ENCODE data around the gene PAFAH2. TPM values are rescaled to one million over a fixed set of nuclear protein-coding genes. Genes with fewer than 3 reads are reported as not detected.

PAFAH2 gene
- total and polyA plus RNA-seq, 2 of the 13 experiments (the other 11 are each of a cell fraction or from before 2014, with no cell fraction given), result 6.9 to 9.4 TPM

DNA sequence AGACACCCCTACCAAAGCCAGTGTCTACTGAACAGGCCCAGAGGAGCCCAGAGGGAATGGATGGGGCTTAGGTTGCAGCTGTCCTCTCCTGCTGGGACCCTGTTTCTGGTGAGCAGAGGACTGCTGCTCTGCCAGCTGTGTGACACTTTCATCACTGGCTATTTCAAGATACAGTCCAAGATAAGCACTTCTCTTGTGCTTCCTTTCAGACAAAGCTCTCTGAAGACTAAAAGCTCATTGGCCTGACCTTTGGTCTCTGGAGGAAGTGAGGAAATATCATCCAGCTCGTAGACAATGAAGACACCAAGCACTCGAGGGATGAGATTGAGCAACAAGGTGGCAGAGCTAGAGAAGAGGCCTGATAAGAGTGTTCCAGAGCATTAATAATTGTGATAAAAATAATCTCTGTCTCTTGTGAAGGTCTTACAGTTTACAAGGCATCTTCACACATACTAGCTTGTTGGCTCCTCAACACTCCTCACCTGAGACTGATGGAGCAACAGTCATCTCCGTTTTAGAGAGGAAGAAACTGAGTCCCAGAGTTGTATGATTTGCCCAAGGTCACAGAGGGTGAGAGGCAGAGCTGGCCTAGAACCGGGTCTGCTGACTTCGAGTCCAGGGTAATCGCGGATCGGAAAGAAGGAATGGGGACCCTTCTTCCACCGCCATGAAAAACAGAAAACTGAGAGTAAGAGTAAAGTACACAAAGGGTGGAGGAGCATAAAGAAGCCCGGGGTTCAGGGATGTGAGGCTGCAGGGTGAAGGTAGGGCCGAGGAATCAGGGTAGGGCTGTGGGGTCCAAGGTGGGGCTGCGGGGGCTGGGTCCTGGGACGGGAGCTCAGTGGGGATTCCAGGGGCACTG lies 666 bp downstream of the PAFAH2 start (continued):
- TF ChIP-seq, protein P1, sequence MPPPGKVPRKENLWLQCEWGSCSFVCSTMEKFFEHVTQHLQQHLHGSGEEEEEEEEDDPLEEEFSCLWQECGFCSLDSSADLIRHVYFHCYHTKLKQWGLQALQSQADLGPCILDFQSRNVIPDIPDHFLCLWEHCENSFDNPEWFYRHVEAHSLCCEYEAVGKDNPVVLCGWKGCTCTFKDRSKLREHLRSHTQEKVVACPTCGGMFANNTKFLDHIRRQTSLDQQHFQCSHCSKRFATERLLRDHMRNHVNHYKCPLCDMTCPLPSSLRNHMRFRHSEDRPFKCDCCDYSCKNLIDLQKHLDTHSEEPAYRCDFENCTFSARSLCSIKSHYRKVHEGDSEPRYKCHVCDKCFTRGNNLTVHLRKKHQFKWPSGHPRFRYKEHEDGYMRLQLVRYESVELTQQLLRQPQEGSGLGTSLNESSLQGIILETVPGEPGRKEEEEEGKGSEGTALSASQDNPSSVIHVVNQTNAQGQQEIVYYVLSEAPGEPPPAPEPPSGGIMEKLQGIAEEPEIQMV (CRISPR knock-in tag; IDR thresholded peaks at IDR 0.05; ENCODE audit: low read depth), result no peak
- TF ChIP-seq, protein P2, sequence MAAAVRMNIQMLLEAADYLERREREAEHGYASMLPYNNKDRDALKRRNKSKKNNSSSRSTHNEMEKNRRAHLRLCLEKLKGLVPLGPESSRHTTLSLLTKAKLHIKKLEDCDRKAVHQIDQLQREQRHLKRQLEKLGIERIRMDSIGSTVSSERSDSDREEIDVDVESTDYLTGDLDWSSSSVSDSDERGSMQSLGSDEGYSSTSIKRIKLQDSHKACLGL (CRISPR knock-in tag; IDR thresholded peaks at IDR 0.05), result no peak
- TF ChIP-seq ZNF343 (CRISPR knock-in tag; IDR thresholded peaks at IDR 0.05) (no peak), NR3C1 (CRISPR knock-in tag; IDR thresholded peaks at IDR 0.05) (no peak), DR1 (CRISPR knock-in tag; IDR thresholded peaks at IDR 0.05) (no peak), HNRNPL (IDR thresholded peaks at IDR 0.05; ENCODE audit: low read depth, low read length) (no peak), HDAC2 (CRISPR knock-in tag; IDR thresholded peaks at IDR 0.05) (peak; percentile 70; the same call in 1 of the 2 replicates), ZC3H13 (CRISPR knock-in tag; IDR thresholded peaks at IDR 0.05) (no peak), ZNF709 (CRISPR knock-in tag; IDR thresholded peaks at IDR 0.05) (no peak), YEATS2 (CRISPR knock-in tag; IDR thresholded peaks at IDR 0.05; ENCODE audit: borderline replicate concordance) (no peak), NAIF1 (CRISPR knock-in tag; IDR thresholded peaks at IDR 0.05; ENCODE audit: borderline replicate concordance) (peak; percentile 40; the same call in 1 of the 2 replicates), PPARG (CRISPR knock-in tag; conservative IDR thresholded peaks at IDR 0.05) (0 out of 2 replicates have a peak, but pooled peaks have one; percentile 51), SALL2 (CRISPR knock-in tag; IDR thresholded peaks at IDR 0.05) (0 out of 2 replicates have a peak, but pooled peaks have one; percentile 46), ARNT2 (CRISPR knock-in tag; IDR thresholded peaks at IDR 0.05; ENCODE audit: low read depth) (no peak)
- TF ChIP-seq, protein P3, sequence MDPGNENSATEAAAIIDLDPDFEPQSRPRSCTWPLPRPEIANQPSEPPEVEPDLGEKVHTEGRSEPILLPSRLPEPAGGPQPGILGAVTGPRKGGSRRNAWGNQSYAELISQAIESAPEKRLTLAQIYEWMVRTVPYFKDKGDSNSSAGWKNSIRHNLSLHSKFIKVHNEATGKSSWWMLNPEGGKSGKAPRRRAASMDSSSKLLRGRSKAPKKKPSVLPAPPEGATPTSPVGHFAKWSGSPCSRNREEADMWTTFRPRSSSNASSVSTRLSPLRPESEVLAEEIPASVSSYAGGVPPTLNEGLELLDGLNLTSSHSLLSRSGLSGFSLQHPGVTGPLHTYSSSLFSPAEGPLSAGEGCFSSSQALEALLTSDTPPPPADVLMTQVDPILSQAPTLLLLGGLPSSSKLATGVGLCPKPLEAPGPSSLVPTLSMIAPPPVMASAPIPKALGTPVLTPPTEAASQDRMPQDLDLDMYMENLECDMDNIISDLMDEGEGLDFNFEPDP (CRISPR knock-in tag; conservative IDR thresholded peaks at IDR 0.05), result no peak
- TF ChIP-seq, protein P4, sequence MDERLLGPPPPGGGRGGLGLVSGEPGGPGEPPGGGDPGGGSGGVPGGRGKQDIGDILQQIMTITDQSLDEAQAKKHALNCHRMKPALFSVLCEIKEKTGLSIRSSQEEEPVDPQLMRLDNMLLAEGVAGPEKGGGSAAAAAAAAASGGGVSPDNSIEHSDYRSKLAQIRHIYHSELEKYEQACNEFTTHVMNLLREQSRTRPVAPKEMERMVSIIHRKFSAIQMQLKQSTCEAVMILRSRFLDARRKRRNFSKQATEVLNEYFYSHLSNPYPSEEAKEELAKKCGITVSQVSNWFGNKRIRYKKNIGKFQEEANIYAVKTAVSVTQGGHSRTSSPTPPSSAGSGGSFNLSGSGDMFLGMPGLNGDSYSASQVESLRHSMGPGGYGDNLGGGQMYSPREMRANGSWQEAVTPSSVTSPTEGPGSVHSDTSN (CRISPR knock-in tag; IDR thresholded peaks at IDR 0.05), result no peak
- TF ChIP-seq, protein P5, sequence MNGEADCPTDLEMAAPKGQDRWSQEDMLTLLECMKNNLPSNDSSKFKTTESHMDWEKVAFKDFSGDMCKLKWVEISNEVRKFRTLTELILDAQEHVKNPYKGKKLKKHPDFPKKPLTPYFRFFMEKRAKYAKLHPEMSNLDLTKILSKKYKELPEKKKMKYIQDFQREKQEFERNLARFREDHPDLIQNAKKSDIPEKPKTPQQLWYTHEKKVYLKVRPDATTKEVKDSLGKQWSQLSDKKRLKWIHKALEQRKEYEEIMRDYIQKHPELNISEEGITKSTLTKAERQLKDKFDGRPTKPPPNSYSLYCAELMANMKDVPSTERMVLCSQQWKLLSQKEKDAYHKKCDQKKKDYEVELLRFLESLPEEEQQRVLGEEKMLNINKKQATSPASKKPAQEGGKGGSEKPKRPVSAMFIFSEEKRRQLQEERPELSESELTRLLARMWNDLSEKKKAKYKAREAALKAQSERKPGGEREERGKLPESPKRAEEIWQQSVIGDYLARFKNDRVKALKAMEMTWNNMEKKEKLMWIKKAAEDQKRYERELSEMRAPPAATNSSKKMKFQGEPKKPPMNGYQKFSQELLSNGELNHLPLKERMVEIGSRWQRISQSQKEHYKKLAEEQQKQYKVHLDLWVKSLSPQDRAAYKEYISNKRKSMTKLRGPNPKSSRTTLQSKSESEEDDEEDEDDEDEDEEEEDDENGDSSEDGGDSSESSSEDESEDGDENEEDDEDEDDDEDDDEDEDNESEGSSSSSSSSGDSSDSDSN (CRISPR knock-in tag; IDR thresholded peaks at IDR 0.05), result no peak
- TF ChIP-seq, protein P6, sequence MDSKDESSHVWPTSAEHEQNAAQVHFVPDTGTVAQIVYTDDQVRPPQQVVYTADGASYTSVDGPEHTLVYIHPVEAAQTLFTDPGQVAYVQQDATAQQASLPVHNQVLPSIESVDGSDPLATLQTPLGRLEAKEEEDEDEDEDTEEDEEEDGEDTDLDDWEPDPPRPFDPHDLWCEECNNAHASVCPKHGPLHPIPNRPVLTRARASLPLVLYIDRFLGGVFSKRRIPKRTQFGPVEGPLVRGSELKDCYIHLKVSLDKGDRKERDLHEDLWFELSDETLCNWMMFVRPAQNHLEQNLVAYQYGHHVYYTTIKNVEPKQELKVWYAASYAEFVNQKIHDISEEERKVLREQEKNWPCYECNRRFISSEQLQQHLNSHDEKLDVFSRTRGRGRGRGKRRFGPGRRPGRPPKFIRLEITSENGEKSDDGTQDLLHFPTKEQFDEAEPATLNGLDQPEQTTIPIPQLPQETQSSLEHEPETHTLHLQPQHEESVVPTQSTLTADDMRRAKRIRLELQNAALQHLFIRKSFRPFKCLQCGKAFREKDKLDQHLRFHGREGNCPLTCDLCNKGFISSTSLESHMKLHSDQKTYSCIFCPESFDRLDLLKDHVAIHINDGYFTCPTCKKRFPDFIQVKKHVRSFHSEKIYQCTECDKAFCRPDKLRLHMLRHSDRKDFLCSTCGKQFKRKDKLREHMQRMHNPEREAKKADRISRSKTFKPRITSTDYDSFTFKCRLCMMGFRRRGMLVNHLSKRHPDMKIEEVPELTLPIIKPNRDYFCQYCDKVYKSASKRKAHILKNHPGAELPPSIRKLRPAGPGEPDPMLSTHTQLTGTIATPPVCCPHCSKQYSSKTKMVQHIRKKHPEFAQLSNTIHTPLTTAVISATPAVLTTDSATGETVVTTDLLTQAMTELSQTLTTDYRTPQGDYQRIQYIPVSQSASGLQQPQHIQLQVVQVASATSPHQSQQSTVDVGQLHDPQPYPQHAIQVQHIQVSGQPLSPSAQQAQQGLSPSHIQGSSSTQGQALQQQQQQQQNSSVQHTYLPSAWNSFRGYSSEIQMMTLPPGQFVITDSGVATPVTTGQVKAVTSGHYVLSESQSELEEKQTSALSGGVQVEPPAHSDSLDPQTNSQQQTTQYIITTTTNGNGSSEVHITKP (CRISPR knock-in tag; IDR thresholded peaks at IDR 0.05; ENCODE audit: low read depth), result no peak
